C4-2B (cell line): ENCODE measurements around the gene CREG2.

ENCODE experiments used
- ZFX ChIP-seq: fragments of 450-650 bp; IDR thresholded peaks from 2 replicates; pipeline ENCODE4 v1.6.1; 2017
- TF ChIP-seq, protein P1 (sequence below): fragments of 450-650 bp; conservative IDR thresholded peaks from 2 replicates; pipeline ENCODE4 v1.5.1; 2017; ENCODE audit warnings: mild to moderate bottlenecking

DNA sequence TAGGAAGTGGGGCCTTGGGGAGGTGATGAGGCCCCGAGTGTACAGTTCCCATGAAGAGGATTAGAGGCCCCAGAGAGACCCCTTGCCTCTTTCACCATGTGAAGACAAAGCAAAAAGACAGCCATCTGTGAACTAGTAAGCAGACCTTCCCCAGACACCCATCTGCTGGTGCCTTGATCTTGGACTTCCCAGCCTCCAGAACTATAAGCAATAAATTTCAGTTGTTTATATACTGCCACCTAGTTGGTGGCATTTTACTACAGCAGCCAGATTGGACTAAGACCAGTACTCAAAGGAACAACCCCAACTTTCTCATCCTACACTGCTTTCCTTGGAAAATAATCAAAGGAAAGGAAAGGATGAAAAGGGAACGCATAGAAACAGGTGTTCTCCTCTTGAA, 27.9 kb upstream of the CREG2 start:
- TF ChIP-seq, protein P1, sequence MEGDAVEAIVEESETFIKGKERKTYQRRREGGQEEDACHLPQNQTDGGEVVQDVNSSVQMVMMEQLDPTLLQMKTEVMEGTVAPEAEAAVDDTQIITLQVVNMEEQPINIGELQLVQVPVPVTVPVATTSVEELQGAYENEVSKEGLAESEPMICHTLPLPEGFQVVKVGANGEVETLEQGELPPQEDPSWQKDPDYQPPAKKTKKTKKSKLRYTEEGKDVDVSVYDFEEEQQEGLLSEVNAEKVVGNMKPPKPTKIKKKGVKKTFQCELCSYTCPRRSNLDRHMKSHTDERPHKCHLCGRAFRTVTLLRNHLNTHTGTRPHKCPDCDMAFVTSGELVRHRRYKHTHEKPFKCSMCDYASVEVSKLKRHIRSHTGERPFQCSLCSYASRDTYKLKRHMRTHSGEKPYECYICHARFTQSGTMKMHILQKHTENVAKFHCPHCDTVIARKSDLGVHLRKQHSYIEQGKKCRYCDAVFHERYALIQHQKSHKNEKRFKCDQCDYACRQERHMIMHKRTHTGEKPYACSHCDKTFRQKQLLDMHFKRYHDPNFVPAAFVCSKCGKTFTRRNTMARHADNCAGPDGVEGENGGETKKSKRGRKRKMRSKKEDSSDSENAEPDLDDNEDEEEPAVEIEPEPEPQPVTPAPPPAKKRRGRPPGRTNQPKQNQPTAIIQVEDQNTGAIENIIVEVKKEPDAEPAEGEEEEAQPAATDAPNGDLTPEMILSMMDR = 0 out of 2 replicates have a peak, but pooled peaks have one; percentile 13
- no peak for TF ChIP-seq ZFX
